Measurements from ENCODE around the gene CYP3A5.
"Not testable (repeated sequence)": the region's sequence is repeated elsewhere in the genome, so short reads cannot be mapped to it uniquely, and the experiment has no call there.

Gene CYP3A5

DNA sequence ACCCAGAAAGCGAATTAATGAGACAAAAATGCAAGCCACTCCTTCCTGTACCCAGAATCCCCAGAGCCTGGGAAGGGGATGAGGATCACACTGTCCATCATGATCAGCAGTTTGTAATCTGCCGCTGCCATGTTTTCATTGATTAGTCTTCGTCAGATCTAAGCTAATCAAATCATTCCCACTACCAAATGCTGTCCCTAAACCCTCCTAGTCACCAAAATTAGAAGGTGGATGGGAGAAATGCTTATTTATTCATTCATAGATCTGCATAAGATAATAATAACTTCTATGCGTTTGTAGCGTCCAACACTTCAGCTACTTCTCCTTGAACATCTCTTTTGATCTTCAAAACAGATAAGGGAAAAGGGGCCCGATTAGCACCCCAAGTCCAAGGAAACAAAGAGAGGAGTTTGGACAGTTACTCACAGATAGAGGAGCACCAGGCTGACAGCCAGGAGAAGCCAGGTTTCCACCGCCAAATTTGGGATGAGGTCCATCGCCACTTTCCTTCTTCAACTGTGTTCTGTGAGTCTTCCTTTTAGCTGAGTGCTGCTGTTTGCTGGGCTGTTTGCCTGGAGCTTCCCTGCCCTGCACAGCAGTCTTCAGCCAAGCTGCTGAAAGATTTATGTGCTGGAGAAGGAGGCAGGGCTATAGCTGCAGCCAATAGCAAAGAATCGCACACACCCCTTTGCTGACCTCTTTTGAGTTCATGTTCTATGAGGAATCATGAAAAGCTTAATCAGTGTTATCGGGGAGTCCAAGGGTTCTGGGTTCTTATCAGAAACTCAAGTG is at the start of gene CYP3A5:
CYP3A5 (minus strand) TSS at position 597 of the 792 bp plus-strand sequence; CDS start at position 497, 100 bp downstream.
- peak; percentile 29 to 73 for DNase-seq

DNA sequence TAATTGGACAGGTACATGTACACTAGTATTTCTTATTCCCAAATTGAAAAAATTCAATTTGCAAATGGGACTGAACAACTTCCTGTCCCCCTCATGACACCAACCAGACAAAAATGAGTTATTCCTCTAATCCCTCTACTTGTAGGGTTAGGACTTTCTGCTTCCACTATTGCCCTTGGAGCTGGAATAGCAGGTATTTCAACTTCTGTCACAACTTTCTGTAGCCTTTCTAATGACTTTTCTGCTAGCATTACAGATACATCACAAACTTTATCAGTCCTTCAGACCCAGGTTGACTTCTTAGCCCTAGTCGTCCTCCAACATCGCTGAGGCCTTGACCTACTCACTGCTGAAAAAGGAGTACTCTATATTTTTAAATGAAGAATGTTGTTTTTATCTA is 48.8 kb upstream of the CYP3A5 start:
- DNase-seq, result no peak

DNA sequence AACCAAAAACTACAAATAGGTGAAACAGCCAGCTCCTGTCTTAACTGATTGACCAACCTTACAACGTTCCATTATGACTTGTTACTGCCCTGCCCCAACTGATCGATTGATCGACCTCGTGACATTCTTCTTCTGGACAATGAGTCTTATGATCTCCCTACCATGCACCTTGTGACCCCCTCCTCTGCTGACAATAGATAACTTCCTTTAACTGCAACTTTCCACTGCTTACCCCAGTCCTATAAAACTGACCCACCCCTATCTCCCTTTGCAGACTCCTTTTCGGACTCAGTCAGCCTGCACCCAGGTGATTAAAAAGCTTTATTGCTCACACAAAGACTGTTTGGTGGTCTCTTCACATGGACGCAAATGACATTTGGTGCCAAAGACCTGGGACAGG is 43.4 kb upstream of the CYP3A5 start:
- DNase-seq, result not testable (repeated sequence)

DNA sequence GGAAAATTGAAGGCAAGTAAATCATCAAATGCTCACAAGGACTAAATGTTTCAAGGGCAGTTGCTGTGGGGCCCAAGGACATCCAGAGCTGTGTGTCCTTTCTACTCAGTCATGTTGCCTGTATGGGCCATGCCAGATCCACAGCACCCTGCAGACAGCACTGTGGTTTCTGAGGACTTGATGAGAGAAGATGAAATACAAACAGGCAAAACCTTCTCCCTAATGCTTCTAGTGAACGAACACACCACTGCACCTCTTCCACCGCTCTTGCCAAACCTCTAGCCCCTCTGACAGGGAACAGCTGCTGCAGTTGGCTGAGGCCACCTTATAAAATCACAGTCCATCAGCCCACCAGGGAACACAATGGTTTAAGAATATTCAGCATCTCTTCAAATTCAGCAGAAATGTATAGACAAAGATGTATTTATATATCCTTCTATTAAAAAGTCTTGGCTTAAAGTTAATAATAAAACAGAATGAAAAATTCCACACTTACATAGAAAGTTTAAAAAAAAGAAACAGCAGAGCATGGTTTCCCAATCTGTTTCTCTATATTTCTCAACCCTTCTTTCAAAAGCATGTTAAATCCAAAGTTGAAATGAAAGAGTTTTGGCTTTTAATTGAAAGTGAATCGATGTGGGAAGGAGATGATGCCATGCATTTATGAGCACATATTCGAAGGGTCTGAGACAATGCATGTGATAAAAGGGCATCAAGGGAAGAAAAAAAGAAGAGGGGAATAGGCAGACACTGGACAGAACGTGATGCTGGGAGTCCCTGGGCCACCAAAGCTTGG is 41.2 kb upstream of the CYP3A5 start:
- no peak for DNase-seq

DNA sequence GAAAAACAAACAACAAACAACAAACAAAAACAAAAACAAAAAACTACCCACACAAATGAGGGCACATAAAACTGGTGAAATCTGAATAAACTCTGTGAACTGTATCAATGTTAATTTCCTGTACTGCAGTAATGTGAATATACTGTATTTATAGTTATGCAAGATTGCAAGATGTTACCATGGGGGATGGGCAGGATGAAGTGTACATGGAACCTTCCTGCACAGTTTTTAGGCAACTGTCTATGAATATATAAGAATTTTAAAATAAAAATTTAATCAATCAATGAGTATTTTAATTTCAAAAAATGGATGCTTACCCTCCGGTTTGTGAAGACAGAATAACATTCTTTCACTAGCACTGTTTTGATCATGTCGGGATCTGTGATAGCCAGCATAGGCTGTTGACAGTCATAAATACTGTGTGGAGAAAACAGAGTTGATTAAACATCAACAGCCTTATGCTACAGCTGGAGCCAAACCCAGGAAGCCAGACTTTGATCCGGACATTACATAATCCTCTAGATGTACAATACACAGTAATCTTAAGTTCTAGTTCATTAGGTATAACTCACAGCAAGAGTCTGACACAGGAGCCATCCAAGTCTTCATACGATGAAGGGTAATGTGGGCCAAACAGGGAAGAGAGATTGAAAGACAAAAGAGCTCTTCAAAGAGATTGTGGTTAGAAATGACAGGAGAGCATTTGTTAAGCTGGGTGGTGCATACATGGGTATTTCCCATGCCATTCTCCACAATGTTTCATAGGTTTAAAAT is 40.4 kb upstream of the CYP3A5 start:
- no peak for DNase-seq

DNA sequence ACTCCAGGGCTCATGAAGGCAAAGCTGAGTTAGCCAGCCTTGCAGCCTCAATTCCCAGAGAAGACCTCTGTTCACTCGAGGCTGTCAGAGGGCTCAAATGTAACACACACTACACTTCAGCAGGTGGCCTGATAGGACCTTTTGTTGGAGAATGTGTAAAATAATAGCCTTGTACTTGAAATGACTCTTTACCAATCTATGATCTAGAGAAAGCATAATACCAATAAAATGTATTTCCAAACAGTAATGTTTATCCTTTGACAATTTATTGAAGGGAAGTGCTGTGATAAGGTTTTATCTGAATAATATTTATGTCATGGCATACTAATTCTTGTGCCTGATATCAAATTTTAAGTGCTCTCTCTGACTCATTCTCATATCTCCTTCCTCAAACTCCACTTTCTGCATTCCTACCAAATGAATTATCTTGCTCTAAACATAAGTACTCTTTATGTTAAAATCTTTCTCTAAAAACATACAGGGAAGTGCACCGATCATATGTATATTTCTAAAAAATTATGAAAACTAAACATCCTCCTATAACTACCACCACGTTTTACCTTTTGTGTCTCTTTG is 34.3 kb upstream of the CYP3A5 start:
- DNase-seq, result no peak

DNA sequence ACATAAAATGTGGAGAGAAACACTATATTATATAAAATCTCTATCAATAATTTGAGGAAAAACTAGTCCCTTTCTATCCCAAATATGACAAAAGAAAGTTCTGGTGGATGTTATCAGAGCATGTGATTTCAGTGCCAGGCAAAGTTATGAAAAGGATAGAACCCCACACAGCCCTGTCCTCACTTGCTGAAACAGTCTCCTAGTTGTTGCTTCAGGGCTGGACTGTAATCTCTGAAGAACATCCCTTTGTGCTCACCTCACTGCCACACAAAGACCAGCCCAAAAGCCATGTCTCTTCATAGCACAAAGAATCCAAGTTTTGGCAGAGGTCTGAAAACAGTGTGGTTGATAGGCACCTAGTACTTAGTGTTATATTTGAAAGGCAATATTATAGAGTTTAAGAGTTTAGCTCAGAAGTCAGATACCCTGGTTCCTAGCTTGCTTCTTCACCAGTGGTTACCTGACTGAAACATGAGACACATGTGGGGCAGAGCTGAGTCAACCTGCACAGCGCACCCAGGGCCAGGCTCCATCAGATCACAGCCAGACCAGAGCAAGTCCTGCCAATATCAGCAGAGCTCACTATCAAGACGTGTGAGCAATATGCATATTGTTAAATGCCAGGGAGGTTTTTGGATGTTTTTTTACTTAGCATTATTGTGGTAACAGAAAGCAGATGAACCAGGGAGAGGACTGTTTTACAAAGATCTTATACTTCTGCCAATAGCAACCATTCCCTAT is 30.2 kb upstream of the CYP3A5 start:
- DNase-seq, result no peak

DNA sequence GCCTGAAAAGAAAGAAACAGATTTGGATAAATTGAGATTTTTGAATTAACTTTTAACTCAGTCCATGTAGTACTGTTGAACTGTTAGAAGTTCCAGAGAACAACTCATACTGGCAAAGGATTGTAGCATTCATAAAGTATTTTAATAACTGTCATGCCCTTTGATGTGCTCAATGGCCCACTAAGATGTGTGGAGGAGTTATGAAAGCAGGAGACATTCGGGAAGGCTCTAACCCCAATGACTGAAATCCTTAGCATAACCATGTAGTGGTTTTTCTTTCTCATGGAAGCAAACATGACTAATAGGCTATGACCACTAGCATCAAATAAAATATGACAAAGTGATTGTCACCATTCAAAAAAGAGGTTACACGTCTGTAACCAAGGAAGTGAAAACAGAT is 29.5 kb upstream of the CYP3A5 start:
- DNase-seq, result no peak

DNA sequence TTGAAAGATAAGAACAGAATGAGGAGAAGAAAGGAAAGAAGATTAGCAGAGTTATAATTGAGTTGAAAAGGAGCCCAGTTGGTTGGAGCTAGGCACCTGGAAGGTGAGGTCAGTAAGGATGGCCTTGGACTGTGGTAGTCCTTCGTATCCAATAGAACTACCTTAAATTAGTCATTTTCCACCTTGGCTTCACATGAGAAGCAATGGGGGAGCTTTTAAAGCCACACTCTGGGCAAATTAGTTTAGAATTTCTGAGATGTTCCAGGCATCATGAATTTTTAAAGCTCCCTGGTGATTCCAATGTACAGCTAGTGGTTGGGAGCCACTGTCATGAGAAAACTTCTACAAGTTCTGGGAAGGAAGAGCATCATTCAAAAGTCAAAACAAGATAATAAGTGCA is 27.3 kb upstream of the CYP3A5 start:
- no peak for DNase-seq

DNA sequence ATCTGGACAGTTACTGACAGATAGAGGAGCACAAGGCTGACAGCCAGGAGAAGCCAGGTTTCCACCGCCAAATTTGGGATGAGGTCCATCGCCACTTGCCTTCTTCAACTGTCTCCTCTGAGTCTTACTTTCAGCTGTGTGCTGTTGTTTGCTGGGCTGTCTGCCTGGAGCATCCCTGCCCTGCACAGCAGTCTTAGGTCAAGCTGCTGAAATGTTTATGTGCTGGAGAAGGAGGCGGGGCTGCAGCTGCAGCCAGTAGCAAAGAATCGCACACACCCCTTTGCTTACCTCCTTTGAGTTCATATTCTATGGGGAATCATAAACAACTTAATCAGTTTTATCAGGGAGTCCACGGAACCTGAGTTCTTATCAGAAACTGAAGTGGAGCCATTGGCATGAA is 20.1 kb upstream of the CYP3A5 start:
- no peak for DNase-seq

DNA sequence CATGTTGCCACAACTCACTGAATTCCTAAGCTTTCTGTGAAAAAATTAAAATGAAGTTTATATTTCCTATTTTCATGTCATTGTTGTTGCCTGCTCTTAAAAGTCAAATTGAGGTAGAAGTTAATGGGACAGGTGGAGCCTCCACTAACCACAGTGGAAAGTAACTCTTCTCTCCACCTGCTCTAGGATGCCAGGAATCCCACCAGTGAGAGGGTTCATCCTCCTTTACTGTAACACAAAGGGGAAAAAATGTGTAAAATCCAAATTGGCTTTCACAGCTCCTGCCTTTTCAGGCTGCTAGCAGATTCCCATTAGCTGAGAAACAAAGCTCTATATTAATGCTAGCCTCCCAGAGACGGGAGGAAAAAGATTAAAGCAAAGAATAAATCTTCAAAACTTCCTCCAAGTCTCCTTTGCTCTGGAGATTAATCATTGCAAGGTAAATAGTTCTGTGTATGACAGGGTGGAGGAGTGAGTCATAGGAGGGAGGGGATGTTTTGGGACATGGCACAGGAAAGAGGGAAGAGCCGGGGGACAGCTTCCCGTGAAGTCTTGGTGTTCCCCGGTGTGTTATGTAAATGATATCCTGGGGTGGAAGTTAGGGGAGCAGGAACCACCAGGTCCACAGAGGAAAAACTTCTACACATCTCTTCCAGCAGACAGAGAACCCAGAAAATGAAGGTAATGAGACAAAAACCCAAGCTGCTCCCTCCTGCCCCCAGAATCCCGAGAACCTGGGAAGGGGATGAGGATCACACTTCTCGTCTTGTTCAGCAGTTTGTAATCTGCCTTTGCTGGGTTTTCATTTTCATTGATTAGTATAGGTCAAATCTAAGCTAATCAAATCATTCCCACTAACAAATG is 19.3 kb upstream of the CYP3A5 start:
- not testable (repeated sequence) for DNase-seq

DNA sequence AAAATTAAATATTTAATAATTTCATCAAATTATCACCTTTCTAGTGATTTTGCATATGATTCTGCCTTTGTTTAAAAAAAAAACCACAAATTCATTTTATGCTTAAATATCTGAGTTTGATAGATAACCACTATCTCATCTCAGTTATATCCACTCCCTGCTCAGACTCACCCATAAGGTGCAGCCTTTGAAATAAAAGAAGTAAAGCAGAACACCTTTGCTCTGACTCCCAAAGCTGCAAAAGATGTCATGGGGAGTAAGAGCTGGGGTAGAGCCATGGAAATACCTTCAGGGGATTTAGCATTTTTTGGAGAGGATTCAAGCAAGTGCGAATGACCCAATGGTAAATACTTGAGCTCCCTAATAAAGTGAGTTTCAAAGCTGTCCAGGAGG is 15.1 kb upstream of the CYP3A5 start:
- DNase-seq, result no peak

DNA sequence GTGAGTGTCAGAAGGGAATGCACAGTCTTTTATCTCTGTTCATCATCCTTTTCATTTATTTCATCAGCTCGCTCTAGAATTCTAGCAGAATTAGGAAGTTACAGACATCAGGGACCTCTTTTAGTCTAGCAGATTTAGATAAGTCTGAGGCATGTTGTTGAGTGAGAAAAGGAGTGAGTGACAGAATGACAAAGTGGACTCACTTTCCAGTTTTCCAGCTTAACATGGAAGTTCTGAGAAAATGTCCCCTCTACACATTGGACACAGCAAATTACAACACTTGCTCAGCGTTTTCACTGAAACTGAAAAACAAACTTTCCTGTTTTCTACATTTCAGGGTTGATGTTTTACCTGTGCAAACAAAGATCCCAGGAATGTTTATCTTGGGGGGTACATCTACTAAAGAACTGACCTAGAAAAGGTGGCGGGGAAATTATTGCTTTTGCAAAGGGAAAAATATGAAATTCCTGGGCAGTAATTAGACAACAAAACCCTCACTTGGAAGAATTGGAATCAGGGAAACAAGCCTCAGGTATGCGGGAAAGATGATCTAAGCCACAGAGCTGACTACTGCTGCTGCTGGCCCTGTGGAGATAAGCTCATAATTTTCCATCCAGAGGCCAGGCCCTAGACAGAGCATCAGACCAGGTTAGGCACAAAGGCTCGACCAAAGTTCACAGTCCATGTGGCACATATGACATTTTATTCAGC is 14.6 kb upstream of the CYP3A5 start:
- DNase-seq, result no peak

DNA sequence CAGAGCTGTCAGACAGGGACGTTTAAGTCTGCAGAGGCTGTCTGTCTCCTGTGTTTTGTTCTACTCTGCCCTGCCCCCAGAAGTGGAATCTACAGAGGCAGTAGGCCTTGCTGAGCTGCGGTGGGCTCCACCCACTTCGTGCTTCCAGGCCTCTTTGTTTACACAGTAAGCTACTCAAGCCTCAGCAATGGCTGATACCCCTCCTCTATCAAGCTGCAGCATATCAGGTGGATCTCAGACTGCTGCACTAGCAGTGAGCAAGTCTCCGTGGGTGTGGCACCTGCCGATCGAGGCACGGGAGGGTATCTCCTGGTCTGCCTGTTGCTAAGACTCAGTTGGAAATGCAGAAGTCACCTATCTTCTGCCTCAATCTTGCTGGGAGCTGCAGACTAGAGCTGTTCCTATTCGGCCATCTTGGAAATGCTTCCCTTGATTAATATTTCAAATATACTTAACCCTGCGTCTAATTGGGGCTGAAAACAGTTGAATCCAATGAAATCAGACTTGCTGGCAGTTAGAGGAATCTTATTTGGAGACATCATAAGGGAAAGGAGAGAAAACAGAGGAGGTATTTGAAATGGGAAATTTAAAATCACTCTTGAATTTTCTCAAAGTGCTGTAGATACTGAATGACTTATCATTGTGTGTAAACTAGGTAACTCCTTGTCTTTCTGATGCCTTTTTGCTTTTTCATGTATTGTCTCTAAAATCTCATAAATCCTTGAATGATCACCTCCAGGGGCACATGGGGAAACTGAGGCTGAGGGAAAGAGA is 13.8 kb upstream of the CYP3A5 start:
- no peak for DNase-seq

DNA sequence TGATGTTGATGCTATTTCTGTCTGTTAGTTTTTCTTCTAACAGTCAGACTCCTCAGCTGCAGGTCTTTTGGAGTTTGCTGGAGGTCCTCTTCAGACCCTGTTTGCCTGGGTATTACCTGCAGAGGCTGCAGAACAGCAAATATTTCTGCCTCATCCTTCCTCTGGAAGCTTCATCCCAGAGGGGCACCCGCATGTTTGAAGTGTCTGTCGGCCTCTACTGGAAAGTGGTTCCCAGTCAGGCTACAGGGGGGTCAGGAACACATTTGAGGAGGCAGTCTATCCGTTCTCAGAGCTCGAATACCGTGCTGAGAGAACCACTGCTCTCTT is 13.3 kb upstream of the CYP3A5 start:
- no peak for DNase-seq

DNA sequence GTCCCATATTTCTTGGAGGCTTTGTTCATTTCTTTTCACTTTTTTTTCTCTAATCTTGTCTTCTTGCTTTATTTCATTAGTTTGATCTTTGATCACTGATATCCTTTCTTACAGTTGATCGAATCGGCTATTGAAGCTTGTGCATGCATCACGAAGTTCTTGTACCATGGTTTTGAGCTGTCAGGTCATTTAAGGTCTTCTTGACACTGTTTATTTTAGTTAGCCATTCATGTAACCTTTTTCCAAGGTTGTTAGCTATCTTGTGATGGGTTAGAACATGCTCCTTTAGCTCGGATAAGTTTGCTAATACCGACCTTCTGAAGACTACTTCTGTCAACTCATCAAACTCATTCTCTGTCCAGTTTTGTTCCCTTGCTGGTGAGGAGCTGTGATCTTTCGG is 12.8 kb upstream of the CYP3A5 start:
- not testable (repeated sequence) for DNase-seq

DNA sequence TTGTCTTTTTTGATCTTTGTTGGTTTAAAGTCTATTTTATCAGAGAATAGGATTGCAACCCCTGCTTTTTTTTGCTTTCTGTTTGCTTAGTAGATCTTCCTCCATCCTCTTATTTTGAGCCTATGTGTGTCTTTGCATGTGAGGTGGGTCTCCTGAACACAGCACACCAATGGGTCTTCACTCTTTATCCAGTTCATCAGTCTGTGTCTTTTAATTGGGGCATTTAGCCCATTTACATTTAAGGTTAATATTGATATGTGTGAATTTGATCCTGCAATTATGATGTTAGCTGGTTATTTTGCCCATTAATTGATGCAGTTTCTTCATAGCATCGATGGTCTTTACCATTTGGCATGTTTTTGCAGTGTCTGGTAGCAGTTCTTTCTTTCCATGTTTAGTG is 11.9 kb upstream of the CYP3A5 start:
- DNase-seq, result not testable (repeated sequence)

DNA sequence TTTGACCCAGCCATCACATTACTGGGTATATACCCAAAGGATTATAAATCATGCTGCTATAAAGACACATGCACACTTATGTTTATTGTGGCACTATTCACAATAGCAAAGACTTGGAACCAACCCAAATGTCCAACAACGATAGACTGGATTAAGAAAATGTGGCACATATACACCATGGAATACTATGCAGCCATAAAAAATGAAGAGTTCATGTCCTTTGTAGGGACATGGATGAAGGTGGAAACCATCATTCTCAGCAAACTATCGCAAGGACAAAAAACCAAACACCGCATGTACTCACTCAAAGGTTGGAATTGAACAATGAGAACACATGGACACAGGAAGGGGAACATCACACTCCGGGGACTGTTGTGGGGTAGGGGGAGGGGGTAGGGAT is 11.1 kb upstream of the CYP3A5 start:
- not testable (repeated sequence) for DNase-seq

DNA sequence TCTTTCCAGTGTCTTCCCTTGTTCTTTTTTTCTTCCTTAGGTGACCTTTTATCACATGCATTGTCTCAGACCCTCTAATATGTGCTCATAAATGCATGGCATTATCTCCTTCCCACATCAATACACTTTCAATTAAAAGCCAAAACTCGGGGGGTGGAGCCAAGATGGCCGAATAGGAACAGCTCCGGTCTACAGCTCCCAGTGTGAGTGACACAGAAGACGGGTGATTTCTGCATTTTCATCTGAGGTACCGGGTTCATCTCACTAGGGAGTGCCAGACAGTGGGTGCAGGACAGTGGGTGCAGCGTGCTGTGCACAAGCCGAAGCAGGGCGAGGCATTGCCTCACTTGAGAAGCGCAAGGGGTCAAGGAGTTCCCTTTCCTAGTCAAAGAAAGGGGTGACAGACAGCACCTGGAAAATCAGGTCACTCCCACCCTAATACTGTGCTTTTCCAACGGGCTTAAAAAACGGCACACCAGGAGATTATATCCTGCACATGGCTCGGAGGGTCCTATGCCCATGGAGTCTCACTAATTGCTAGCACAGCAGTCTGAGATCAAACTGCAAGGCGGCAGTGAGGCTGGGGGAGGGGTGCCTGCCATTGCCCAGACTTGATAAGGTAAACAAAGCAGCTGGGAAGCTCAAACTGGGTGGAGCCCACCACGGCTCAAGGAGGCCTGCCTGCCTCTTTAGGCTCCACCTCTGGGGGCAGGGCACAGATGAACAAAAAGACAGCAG is 6.2 kb upstream of the CYP3A5 start:
- not testable (repeated sequence) for DNase-seq

Data from NCI-H446 (cell line).